RWPE2 (cell line): Measurements from ENCODE around the gene NUP188.

Experiments
- ATAC-seq: fragments of 200-7000 bp; cut with Tn5 transposase; 3 replicates; pipeline ENCODE4 v1.9.1; 2021; ENCODE audit warnings: low read depth
- DNase-seq: peaks from one replicate; pipeline ENCODE4 v3.0.0-alpha.2; 2020; ENCODE audit warnings: low spot score
- H3K27ac ChIP-seq: fragments of 450-650 bp; 2 replicates; pipeline ENCODE4 v1.5.1; 2017; ENCODE audit warnings: mild to moderate bottlenecking; ENCODE audit not compliant: poor library complexity, severe bottlenecking
- H3K27me3 ChIP-seq: fragments of 250-450 bp; sonication (Bioruptor Pico); 2 replicates; pipeline ENCODE4 v1.5.1; 2021; ENCODE audit warnings: mild to moderate bottlenecking, moderate library complexity; ENCODE audit not compliant: insufficient read depth, poor library complexity, severe bottlenecking
- H3K36me3 ChIP-seq: fragments of 250-450 bp; sonication (Bioruptor Pico); 2 replicates; pipeline ENCODE4 v1.5.1; 2020; ENCODE audit warnings: low read depth, mild to moderate bottlenecking, moderate library complexity
- H3K4me1 ChIP-seq: fragments of 250-450 bp; sonication (Bioruptor Pico); 2 replicates; pipeline ENCODE4 v1.5.1; 2021; ENCODE audit warnings: mild to moderate bottlenecking, moderate library complexity; ENCODE audit not compliant: insufficient read depth, poor library complexity, severe bottlenecking
- H3K4me3 ChIP-seq: fragments of 250-450 bp; sonication (Bioruptor Pico); 2 replicates; pipeline ENCODE4 v1.5.1; 2021; ENCODE audit warnings: mild to moderate bottlenecking, moderate library complexity; ENCODE audit not compliant: severe bottlenecking
- H3K9me3 ChIP-seq: fragments of 250-450 bp; sonication (Bioruptor Pico); 2 replicates; pipeline ENCODE4 v1.5.1; 2021; ENCODE audit warnings: mild to moderate bottlenecking, moderate library complexity; ENCODE audit not compliant: severe bottlenecking
- CTCF ChIP-seq: fragments of 450-650 bp; IDR thresholded peaks from one replicate; pipeline ENCODE4 v1.5.1; 2017; ENCODE audit warnings: mild to moderate bottlenecking, moderate library complexity; ENCODE audit not compliant: poor library complexity, severe bottlenecking

Gene NUP188

GRCh38 chr9:128913048-128913900 lies 34.2 kb upstream of the NUP188 start:
- TF ChIP-seq CTCF: no peak
- ATAC-seq (no peak), DNase-seq (no peak)
- Histone ChIP-seq H3K9me3 (no peaks in the 10 kb centered on the region), H3K4me3 (peak overlapping the region; percentile 21), H3K4me1 (peaks cover 44% of the 10 kb centered on the region), H3K27ac (peak overlapping the region; percentile 100), H3K36me3 (peaks cover 92% of the 10 kb centered on the region), H3K27me3 (no peaks in the 10 kb centered on the region)

- Histone ChIP-seq H3K36me3 (peaks cover 89% of the 10 kb centered on the region), H3K27ac (peak overlapping the region; percentile 100), H3K27me3 (no peaks in the 10 kb centered on the region), H3K4me1 (peaks cover 44% of the 10 kb centered on the region), H3K9me3 (no peaks in the 10 kb centered on the region), H3K4me3 (peak overlapping the region; percentile 21)
- no peak for ATAC-seq
- no peak for TF ChIP-seq CTCF
- no peak for DNase-seq
Observed at GRCh38 chr9:128913995-128914772, 33.3 kb upstream of the NUP188 start.

GRCh38 chr9:128916204-128916603 lies 31.3 kb upstream of the NUP188 start:
- Histone ChIP-seq H3K27me3 (no peaks in the 10 kb centered on the region), H3K4me1 (peaks cover 49% of the 10 kb centered on the region), H3K4me3 (no peak overlapping the region), H3K36me3 (peaks cover 68% of the 10 kb centered on the region), H3K9me3 (no peaks in the 10 kb centered on the region), H3K27ac (peak overlapping the region; percentile 100)
- ATAC-seq: no peak
- no peak for TF ChIP-seq CTCF
- no peak for DNase-seq

GRCh38 chr9:128916745-128917144 lies 30.8 kb upstream of the NUP188 start:
- Histone ChIP-seq H3K36me3 (peaks cover 65% of the 10 kb centered on the region), H3K4me1 (peaks cover 44% of the 10 kb centered on the region), H3K27me3 (no peaks in the 10 kb centered on the region), H3K27ac (peak overlapping the region; percentile 100), H3K9me3 (no peaks in the 10 kb centered on the region), H3K4me3 (no peak overlapping the region)
- ATAC-seq: no peak
- no peak for DNase-seq
- no peak for TF ChIP-seq CTCF
